GM19372 (cell line): Measurements from ENCODE around the gene CLDND2.

ENCODE experiments used
- ATAC-seq: cut with Tn5 transposase; IDR thresholded peaks from one replicate; pipeline ENCODE4 v1.9.1; 2021; ENCODE audit warnings: mild to moderate bottlenecking, low read depth, moderate library complexity; ENCODE audit not compliant: unreplicated experiment

CLDND2 gene

DNA sequence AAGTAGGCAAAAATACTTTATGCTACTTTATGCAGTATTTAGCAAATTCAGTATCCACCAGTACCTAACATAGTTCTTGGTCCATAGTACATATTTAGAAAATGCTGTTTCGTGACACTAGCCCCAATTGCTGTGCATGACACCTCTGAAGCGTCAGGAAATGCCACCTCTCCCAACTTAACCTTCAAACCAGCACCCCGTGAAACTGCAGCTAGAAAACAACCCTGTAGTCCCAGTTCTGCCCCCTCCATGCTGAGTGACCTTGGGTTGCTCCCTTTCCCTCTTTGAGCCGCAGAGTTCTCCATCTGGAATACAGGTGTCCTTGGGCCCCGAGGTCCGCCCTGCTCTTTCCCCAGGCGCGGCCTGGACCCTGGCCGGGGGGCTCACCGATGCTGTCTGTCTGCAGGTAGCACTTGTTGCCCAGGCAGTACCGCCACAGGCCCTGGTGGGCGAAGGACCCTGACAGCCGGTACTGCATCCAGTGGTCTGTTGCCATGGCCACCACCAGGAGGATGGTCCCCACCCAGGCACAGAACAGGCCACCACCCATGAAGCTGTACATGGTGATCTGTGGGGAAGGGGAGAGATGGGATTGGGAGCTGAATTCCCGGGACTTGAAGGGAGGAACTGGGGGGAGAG, 18.2 kb upstream of the CLDND2 start:
- no peak for ATAC-seq

DNA sequence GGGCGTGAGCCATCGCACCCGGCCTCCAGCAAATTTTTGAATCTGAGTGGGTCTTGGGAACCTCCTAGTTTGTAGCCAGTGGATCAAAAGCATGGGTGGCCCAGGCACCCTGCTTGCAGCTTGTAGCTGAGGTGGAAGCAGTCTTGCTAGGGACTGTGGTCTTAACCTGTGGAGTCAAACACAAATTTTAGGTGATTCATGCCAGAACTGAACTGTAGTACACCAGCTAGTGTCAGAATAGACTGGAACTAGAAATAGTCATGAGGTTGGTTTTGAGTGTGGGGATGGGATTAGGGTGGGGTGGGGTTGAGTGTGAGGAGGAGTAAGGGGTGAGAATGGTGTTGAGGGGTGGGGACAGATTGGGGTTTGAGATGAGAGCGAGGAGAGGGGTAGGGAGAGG, 13.2 kb upstream of the CLDND2 start:
- ATAC-seq = no peak

DNA sequence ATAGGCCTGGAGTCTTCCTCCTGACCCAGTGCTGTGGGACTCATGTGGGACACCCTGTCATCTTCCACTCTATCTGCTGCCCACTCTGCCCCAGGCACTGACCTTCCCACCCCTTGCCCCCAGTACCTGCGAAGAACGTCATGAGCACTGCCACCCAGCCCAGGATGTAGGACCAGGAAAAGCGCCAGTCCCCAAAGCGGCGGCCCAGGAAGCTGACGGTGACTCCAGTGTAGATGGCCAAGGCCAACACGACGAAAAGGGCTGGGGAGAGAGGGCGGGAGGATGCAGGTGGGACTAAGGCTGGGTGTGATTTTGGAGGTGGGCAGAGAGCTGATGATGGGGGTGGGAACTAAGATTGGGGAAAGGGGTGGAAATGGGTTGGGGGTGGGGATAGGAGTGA, 11.6 kb upstream of the CLDND2 start:
- ATAC-seq = no peak

DNA sequence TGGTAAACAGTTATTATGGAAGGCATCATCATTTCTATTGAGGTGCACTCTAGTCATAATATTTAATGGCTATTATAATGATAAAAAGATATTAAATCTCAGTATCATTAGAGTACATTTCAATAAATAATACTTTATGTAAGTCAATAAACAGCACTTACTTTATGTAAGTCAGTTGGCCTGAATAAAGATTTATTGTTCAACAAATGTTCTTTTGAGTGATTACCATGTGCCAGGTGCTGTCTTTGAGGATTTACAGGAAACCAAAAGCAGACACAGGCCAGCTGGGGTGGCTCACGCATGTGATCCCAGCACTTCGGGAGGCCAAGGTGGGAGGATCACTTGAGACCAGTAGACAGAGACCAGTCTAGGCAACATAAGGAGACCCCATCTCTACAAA, 8.6 kb upstream of the CLDND2 start:
- no peak for ATAC-seq

DNA sequence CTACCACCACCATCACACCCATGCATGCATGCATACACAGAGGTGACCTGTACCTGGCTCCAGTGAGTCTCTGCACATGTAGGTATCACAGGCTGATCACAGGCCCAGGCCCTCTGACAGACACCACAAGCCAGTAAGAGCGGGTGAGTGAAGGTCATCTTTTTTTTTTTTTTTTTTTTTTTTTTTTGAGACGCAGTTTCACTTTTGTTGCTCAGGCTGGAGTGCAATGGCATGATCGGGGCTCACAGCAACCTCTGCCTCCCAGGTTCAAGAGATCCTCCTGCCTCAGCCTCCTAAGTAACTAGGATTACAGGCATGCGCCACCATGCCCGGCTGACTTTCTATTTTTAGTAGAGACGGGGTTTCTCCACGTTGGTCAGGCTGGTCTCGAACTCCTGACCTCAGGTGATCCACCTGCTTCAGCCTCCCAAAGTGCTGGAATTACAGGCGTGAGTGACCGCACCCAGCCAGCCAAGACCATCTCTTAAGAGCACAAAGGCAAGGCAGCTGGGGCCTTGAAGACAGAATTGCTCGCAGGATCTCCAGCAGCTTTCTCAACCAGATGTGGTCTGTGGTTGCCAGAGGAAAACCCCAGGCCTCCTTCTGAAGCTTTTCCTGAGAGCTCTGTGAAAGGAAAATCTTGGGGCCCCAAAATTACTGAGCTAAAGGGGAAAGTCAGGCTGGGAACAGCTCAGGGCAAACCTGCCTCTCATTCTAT, 6.9 kb upstream of the CLDND2 start:
- ATAC-seq = no peak

DNA sequence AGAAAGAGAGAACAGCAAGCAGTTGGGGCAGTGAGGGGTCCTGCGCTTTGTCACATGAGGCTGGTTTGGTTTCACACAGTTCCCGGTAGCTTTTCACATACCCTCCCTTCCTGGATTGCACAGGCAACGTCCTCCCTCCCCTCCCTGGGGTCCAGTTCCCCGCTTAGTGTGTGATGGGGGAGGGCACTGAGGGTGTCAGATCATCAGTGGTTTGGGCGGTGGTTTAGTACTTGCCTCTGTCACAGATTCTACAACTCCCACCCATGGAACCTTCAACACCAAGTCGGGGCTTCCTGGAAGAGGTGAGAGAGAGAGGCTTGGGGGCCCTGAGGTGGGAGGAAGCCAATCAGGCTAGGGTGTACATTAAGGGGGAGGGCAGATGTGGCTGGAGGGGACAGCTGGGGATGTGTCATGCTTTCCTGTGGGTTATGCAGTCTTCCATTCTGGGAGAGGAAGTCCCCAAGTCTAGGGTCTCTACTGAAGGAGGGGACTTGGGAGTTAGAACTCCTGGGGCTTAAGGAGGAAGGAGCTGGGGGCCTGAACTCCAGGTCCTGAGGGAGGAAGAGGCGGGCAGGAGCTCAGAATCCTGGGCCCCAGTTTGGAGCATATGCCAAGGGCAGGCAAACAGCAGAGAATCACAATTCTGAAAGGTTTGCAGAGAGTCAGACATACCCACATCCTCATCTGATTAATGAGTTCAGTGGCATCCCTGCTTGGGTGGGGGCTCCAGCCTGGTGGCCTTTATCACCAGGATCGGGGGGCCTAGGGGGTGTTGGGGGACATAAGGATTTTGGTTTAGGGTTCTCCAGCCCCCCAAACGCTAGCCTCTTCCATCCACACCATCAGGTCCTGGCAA, 4.1 kb upstream of the CLDND2 start, which contains the start of gene NKG7:
NKG7 (minus strand) TSS at position 6 of the 856 bp plus-strand sequence. CDS start 119 bp downstream, outside the sequence.
- ATAC-seq = no peak

DNA sequence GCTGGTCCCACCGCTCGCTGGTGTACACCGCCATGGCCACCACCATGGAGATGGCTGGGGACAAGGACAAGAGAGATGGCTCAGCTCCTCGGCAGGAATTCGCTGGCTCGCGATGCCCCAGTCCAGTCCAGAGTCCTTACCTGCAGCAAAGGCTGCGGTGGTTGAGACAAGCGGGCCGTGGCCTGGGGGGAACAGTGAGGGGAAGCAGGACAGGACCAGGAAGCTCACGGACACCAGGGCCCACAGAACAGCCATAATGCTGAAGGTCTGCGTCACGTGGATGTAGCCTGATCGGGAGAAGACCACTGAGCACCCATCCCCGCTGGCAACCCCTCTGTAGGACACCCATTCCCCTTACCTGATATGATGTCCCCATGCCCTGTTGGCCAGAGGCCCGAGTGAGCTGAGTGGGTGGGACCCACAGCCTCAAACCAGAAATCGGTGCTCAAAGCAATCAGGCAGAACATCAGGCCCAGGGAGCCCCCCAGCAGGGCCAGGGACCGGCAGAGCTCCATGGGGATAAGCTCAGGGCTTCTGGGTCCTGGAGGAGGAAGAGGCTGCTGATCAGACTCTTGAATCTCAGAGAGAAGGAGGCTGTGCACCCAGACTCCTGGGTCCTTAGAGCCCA, 3.3 kb upstream of the CLDND2 start:
- ATAC-seq = no peak

DNA sequence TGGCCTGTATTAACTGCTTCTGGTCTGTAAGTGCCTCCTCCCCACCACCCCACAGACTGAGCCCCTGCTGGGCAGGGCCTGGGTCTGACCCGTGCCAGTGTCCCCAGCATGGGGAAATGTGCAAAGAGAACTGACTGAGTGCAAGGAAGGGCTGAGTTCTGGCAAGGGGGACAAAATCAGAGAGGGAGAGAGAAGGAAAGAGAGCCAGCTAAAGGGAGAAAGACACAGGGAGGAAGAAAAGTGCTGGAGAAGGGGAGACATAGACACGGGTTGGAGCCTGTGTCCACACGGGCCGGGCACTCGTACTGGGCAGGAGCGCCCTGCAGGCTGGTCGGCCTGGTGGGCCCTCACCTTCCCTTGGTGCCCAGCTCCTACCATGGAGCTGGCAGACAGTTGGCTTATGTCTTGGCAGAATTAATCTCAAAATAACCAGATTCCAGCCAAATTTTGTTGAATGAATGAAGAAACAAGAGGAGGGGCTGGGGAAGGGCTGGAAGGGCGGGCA, 2.4 kb upstream of the CLDND2 start:
- ATAC-seq = no peak

DNA sequence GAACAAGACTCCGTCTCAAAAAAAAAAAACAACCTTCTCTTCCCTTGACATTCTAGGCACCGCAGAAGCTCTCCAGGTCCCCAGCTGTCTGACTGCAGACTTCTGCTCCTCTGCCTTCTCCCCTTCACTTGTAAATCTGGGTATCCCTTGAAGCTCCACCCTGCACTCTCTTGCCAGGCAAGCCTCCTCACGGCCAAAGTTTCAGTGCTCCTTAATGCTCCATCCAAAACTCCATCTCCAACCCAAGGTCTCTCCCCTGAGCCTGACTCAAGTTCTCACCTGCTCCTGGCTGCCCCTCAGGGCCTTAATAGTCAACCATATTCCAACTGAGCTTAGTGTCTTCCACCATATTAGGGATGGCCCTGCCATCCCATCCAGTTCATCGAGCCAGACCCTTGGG, 1.4 kb upstream of the CLDND2 start:
- no peak for ATAC-seq

DNA sequence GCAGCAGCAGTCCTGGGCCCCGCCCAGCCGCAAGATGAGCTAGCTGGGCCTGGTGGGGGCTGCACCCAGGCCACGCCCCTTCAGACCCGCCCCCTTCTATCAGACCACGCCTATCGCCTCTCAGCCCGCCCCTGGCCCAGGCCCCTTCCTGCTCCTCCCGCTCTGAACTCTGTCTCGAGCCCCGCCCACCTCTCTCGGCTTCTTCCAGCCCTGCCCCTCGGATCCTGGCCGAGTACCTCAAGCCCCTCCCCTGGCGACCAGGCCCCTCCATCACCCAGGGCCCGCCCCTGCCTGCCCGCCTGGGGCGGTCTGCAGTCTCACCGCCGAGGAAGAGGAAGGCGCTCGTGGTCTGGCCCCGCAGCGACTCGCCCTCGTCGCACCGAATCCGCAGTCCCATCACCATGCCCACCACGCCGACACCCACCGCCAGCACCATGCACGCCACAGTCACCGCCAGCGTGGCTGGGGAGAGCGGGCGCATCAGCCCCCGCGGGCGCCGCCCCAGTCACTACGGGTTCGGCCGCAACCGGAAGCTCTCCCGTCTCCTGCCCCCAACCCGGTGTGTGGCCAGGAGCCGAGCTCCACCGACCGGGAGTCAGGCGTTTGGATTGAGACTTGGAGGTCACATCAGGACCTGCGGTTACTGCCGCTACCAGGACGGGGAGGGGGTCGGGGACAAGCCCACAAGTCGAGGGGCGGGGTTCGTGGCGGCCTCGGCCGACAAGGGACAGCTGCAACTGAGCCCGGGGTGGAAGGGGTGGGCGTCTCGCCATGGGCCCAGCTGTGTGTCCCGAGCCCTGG, 1.0 kb downstream of the CLDND2 start:
- ATAC-seq = peak; percentile 73

DNA sequence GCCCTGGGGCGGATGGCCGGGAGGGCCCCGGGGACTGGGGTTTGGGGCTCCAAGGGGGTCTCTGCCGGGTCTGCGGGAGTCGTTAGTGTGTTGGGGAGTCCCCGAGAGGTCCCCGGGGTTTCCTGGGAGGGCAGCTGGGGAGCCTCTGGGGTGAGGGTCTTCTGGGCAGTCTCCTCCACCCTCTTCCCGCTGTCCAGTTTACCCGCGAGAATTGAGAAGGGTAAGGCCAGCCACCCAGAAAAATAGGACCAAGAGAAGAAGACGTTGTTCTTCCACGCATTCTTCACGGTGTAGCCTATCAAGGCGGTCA, 1.6 kb downstream of the CLDND2 start:
- ATAC-seq = no peak

DNA sequence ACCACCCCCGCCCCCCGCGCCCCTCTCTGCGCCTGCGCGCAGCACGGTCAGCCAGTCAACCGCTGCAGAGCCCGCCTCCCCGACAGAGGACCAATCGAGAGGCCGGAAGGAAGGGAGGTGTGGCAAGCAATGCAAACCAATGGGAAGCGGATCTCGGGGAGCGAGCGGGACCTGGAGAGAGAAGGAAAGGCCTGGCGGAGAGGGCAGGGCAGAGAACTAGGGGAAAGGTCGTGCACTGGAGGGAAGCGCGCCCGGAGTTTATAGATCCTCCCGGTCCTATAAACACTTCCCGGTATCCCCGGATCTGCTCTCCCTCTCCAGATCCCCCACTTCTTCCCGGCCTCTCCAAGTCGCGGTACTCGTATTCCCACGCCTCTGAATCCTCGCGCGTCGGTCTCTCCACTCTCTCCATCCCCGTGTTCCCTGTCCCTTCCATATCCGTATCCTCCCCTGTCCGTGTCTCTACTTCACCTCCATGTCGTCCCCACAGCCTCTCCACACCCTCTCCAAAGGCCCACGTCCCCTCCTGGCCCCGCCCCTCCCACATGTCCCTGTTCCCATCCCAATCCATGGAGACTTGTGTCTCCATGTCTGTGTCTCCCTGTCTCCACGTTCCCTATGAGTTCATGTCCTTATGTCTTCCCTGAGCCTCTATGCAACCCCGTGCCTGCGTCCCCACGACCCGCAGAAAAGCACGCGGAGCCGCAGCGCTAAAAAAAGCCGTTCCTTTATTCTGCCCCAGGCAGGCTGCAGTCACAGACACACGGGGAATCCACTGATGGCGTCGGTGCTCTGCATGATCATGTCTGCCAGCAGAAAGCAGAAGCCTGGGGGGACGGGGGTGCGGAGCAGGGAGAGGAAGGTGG, 2.2 kb downstream of the CLDND2 start:
- ATAC-seq = peak; percentile 40

DNA sequence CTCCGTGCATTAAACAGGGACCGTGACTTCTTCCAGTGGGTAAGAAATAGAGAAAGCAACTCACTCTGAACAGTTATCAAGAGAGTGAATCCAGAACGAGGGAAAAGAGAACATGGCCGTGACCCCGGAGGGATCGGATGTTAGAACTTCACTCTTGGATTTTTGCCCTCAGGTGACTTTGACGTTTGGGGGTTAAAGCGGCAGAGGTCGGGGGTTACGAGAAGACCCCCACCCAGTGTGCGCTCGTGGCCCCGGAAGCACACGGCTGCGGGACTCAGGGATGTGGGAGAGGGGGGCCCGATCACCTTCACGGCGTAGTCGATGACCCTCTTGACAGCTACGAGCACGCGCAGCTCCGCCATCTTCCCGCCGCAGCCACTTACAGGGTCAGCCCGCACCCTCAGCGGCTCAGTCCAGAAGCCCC, 2.8 kb downstream of the CLDND2 start, which contains the start of gene ETFB:
ETFB (minus strand) TSS at position 424 of the 424 bp plus-strand sequence; CDS start at position 362, 62 bp downstream.
- no peak for ATAC-seq

DNA sequence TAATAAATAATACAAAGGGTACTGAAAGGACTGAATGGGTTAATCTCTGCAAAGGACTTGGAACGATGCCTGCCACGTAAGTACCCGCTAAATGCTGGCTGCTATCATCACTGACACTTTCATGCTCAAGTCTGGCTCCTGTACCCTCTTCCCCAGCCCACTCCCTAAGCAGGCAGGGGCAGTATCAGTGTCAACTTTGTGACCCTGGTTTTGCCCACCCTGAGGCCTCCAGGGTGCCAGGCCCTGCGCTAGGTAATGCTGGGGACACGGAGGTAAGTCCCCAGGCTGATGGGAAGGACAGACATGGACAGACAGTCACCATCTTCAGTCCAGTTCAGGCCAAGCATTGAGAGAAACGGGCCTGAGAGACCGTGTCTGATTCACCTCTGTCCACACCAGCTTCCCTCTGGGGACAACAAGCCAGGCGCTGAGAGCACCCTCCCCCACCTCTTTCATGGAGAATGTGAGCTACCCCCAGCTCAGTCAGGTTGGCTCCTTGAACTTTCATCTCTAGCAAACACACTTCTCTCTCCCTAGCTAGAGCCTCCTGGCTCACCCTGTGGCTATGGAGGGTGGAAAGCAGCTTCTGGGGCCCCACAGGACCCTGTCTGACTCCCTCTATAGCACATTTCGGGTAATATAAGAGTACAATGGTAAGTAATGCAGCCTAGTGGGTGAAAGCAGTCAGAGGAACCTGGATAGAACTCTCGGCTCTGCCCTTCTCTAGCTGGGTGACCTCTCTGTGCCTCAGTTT, 3.4 kb downstream of the CLDND2 start:
- no peak for ATAC-seq

DNA sequence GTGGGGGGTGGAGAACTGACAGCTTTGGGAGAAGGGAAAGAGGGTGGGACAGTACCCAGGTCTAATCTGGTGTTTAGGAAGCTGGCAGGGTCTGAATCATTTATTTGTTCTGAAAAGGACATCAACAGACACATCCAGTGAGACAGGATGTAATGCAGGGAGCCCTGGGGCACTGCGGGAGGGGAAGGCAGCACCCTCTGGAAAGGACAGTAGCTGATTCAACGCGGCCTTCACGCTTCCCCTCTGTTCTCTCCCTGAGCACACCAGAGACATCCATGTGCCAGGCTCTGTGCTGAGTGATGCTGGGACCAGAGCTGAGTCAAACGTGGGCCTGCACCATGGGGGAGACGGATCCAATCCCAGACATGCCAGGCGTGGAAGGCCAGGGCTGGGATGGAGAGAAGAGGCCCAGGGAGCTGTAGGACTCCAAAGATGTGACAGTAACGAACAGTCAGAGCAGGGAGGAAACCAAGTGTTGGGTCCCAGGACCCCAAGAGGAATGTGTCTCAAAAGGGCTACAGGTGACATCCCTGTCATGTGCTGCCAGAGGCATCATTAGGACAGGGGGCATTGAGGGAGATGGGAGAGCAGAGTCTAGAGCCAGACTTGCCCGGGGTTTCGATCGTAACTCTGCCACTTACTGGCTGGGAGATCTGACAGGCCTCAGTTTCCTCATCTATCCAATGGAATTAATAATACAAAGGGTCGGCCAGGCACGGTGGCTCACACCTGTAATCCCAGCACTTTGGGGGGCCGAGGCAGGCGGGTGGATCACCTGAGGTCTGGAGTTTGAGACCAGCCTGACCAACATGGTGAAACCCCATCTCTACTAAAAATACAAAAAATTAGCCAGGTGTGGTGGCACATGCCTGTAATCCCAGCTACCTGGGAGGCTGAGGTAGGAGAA, 4.3 kb downstream of the CLDND2 start:
- ATAC-seq = no peak

DNA sequence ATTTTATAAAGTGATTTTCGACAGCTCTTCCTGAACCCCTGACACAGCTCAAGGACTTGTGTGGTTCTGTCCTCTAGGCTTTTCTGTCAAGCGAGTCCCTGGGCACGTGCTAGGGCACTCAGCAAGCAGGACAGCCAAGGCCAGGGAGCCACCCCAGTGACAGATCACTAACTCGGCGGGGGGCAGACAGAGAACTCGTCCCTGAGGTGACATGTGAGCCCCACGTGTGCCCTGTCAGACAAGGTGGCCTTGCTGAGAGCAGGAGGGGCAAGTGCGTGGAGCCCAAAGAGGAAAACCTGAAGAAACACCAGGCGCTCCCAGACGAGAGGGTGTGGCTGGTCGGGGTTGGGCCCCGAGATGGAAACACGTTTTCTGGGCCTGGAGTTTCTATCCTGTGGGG, 7.6 kb downstream of the CLDND2 start:
- ATAC-seq = no peak

DNA sequence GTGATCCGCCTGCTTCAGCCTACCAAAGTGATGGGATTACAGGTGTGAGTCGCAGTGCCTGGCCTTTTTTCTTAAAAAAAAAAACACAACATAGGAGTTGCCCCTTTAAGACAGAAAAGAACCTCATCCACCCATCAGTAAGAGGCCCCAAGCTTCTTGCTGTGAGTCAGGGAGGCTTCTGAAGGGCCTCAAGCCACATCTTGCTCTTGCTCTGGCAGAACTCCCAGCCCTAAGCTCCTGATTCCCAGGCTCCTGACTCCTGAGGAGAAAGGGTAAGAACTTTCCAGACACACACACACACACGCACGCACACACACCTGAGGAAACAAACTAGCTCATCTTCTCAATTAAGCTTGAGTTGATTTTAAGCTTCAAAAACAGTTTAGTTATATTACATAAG, 9.5 kb downstream of the CLDND2 start:
- no peak for ATAC-seq
